Panc1 (cell line): Measurements from ENCODE around the gene HMGB1. TPM values are rescaled to one million over a fixed set of nuclear protein-coding genes. Genes with fewer than 3 reads are reported as not detected.
"Not testable (repeated sequence)": the region's sequence is repeated elsewhere in the genome, so short reads cannot be mapped to it uniquely, and the experiment has no call there.

ENCODE experiments used
- ATAC-seq: fragments of 200-7000 bp; cut with Tn5 transposase; 2 replicates; pipeline ENCODE4 v1.9.1; 2020; ENCODE audit warnings: mild to moderate bottlenecking, moderate library complexity
- BruUV-seq: library from RNA; stranded (reverse); fragments of 400-500 nt; replicated peaks from 2 replicates; lab custom pipeline; 2021; lab: Mats Ljungman, UMichigan
- CTCF ChIA-PET: fragments of 300-600 bp; sonication (Branson Sonifier 250); formaldehyde crosslinking; loops from one replicate; lab custom pipeline; 2022; ENCODE audit warnings: antibody characterized with exemption; lab: Charles Lee
- POLR2A ChIA-PET: fragments of 300-600 bp; sonication (Branson Sonifier 250); formaldehyde crosslinking; loops from one replicate; lab custom pipeline; 2022; ENCODE audit warnings: antibody characterized with exemption; lab: Charles Lee
- DNase-seq: peaks from one replicate; pipeline ENCODE4 v3.0.0-alpha.2; 2010; ENCODE audit warnings: low read depth, low spot score
- H3K27ac ChIP-seq: 2 replicates; pipeline ENCODE4 v1.5.1; 2011; ENCODE audit warnings: mild to moderate bottlenecking, low read length, inconsistent platforms
- H3K27me3 ChIP-seq: fragments of 200-500 bp; sonication (Bioruptor generic); 2 replicates; pipeline ENCODE4 v1.6.0; 2014; ENCODE audit warnings: low read length, inconsistent platforms; ENCODE audit not compliant: control insufficient read depth, insufficient read depth
- H3K36me3 ChIP-seq: fragments of 200-500 bp; sonication (Bioruptor generic); 2 replicates; pipeline ENCODE4 v1.5.1; 2014; ENCODE audit warnings: inconsistent platforms, mild to moderate bottlenecking, low read length, moderate library complexity; ENCODE audit not compliant: control insufficient read depth, insufficient read depth
- H3K4me1 ChIP-seq: 2 replicates; pipeline ENCODE4 v1.5.1; 2011; ENCODE audit warnings: inconsistent platforms, mild to moderate bottlenecking, low read length, moderate library complexity; ENCODE audit not compliant: control insufficient read depth, insufficient read depth
- H3K4me3 ChIP-seq, 2 experiments: 2 replicates each; pipeline ENCODE4 v1.5.1; 2011 to 2012; ENCODE audit warnings: low read depth in 2 of 2, low read length in 2 of 2, mild to moderate bottlenecking in 2 of 2, inconsistent platforms in 1 of 2, moderate library complexity in 1 of 2
- H3K9me3 ChIP-seq: fragments of 200-500 bp; sonication (Bioruptor generic); 2 replicates; pipeline ENCODE4 v1.5.1; 2014; ENCODE audit warnings: low read depth, mild to moderate bottlenecking, inconsistent platforms, low read length, moderate library complexity; ENCODE audit not compliant: control insufficient read depth, insufficient read depth
- CTCF ChIP-seq: fragments of 450-650 bp; IDR thresholded peaks from 2 replicates; pipeline ENCODE4 v1.5.1; 2017; ENCODE audit warnings: mild to moderate bottlenecking
- POLR2AphosphoS5 ChIP-seq: IDR thresholded peaks from 2 replicates; pipeline ENCODE4 v1.6.1; 2012; ENCODE audit warnings: mild to moderate bottlenecking, low read depth, low read length, moderate library complexity
- REST ChIP-seq, 2 experiments: IDR thresholded peaks; 2 replicates each; pipeline ENCODE4 v1.6.1; 2011 to 2012; ENCODE audit warnings: low read depth in 2 of 2, control low read depth in 1 of 2, low read length in 1 of 2, mild to moderate bottlenecking in 1 of 2, moderate library complexity in 1 of 2; ENCODE audit not compliant: insufficient read depth in 1 of 2
- SIN3A ChIP-seq: IDR thresholded peaks from 2 replicates; pipeline ENCODE4 v1.6.1; 2012; ENCODE audit warnings: low read depth, mild to moderate bottlenecking, low read length, moderate library complexity, borderline replicate concordance; ENCODE audit not compliant: insufficient read depth
- TCF7L2 ChIP-seq: IDR thresholded peaks from 2 replicates; pipeline ENCODE4 v1.6.1; 2011; ENCODE audit warnings: mild to moderate bottlenecking, low read depth, low read length, inconsistent platforms
- in situ Hi-C: cut with HindIII; loops from 2 replicates; pipeline ENCODE4 v1.10.0; 2016; ENCODE audit warnings: low sequenced_read_pairs, low pct_unique_long_range_greater_than_20kb
- intact Hi-C: fragments of 100-400 bp; cut with micrococcal nuclease; formaldehyde crosslinking; loops from one replicate; pipeline ENCODE4 v1.10.0; 2022; ENCODE audit not compliant: unreplicated experiment
- total RNA-seq: library from RNA; stranded (reverse); gene quantifications from one replicate; pipeline ENCODE4 v1.2.1, GENCODE V29; 2021; ENCODE audit not compliant: unreplicated experiment

The HMGB1 gene
- total RNA-seq, 1 experiment from 2014 or later = 386 TPM

GRCh38 chr13:30464496-30465342 is 1.0 kb downstream of the HMGB1 start:
- Histone ChIP-seq H3K4me3 (peak overlapping the region; percentile 61 to 82), H3K27me3 (no peaks in the 10 kb centered on the region), H3K4me1 (peaks cover 6% of the 10 kb centered on the region), H3K9me3 (no peaks in the 10 kb centered on the region), H3K36me3 (peaks cover 25% of the 10 kb centered on the region), H3K27ac (peak overlapping the region; percentile 91)
- ATAC-seq = peak; percentile 68
- CTCF ChIA-PET = no interaction called here
- no peak for DNase-seq
- TF ChIP-seq REST (IDR thresholded peaks at IDR 0.05; ENCODE audit: insufficient read depth in 1 of 2, low read depth in 2 of 2, low read length in 1 of 2) (no peak), TCF7L2 (no peak), SIN3A (no peak), CTCF (no peak), POLR2AphosphoS5 (no peak; the same call in 1 of the 2 replicates)
- POLR2A ChIA-PET = no interaction called here
- intact Hi-C loops = loop anchor here (10.0 kb wide), 2 partner anchors 110 to 150 kb away; partner anchors contain the start of gene USPL1
- BruUV-seq = no TSS peak
- in situ Hi-C loops = no loop called here

GRCh38 chr13:30463787-30464495 is 1.8 kb downstream of the HMGB1 start:
- Histone ChIP-seq H3K4me3 (peak overlapping the region; percentile 61 to 82), H3K27ac (peak overlapping the region; percentile 91), H3K9me3 (no peaks in the 10 kb centered on the region), H3K4me1 (peaks cover 6% of the 10 kb centered on the region), H3K27me3 (no peaks in the 10 kb centered on the region), H3K36me3 (peaks cover 33% of the 10 kb centered on the region)
- peak; percentile 24 for TF ChIP-seq POLR2AphosphoS5
- no peak for TF ChIP-seq TCF7L2
- no peak for TF ChIP-seq CTCF
- no peak for TF ChIP-seq REST (IDR thresholded peaks at IDR 0.05; ENCODE audit: insufficient read depth in 1 of 2, low read depth in 2 of 2, low read length in 1 of 2)
- in situ Hi-C loops (no loop called here), intact Hi-C loops (loop anchor here (10.0 kb wide), 2 partner anchors 111 to 151 kb away; partner anchors contain the start of gene USPL1)
- ATAC-seq = peak; percentile 4
- ChIA-PET POLR2A (no interaction called here), CTCF (no interaction called here)
- no TSS peak for BruUV-seq
- no peak for DNase-seq

GRCh38 chr13:30461279-30462066 is 4.3 kb downstream of the HMGB1 start:
- H3K4me3 ChIP-seq, CTCF ChIA-PET, H3K4me1 ChIP-seq, in situ Hi-C loops, H3K9me3 ChIP-seq, H3K27ac ChIP-seq, ATAC-seq, H3K27me3 ChIP-seq, DNase-seq, BruUV-seq: not testable (repeated sequence)
- peaks cover 34% of the 10 kb centered on the region for H3K36me3 ChIP-seq
- intact Hi-C loops = loop anchor here (10.0 kb wide), 2 partner anchors 113 to 153 kb away; partner anchors contain the start of gene USPL1
- POLR2A ChIA-PET = interaction anchor here (0.7 kb wide), 2 partner anchors 77 to 616 kb away, joined by 3 to 4 read pairs; no protein-coding TSS in a partner anchor
